T-helper 9 cell (primary cell): ENCODE results near the gene CIT.
"Not testable (repeated sequence)": the region's sequence is repeated elsewhere in the genome, so short reads cannot be mapped to it uniquely, and the experiment has no call there.

Experiments
- DNase-seq: peaks from one replicate; pipeline ENCODE4 v3.0.0-alpha.2; 2020
- total RNA-seq, 2 donors: gene quantifications; one replicate each; lab custom pipeline; 2026; lab: John Stamatoyannopoulos, UW

CIT gene
- 1.0 to 1.7 reads per million in 2 donors for total RNA-seq

GRCh38 chr12:119876761-119877638 lies at the start of gene CIT:
Gene CIT (minus strand): TSS chr12:119877320. CDS start chr12:119876168, 1,152 bp downstream.
- peak; percentile 77 for DNase-seq

DNA sequence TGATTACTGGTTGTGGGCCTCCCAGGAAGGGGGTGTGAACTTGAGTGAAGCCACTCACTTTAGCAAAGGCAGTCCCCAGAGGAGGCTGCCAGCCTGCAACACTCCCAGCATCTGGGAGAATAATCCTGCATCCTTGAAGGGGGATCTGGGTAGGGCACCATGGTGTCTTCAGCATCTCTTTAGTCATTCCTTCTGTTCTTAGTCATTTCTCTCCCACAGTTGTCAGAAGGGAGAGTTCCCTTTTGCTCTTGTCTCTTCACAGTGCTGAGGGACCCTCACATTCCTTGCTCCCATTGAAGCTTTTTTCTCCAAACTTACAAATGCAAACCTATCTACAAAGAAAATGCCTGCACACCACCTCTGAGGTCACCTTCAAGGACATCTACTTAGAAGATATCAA lies 48.1 kb upstream of the CIT start:
- DNase-seq: no peak

GRCh38 chr12:119920064-119920463 lies 42.9 kb upstream of the CIT start:
- no peak for DNase-seq

GRCh38 chr12:119915894-119916510 lies 38.9 kb upstream of the CIT start:
- DNase-seq: no peak

- no peak for DNase-seq
These were observed 37.5 kb upstream of the CIT start for GRCh38 chr12:119914666-119915065.

- DNase-seq: no peak
These were observed 36.6 kb upstream of the CIT start for GRCh38 chr12:119913536-119914330.

DNA sequence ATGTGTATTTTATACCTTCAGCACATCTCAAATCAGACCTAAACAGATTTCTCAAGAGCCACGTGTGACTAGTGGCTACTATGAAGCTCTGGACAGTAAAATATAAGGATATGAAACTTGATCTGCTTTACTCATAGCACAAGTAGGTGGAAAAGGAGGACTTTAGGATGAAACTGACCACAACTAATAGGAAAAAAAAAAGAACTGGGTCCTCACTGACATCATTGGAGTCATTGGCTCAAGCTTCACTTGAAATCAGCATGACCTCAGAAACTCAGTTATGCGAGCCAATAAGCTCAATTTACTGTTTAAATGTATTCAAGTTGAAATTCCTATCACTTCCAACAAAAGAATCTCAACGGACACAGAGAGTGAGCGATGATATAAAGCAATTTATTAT lies 34.1 kb upstream of the CIT start:
- no peak for DNase-seq

DNA sequence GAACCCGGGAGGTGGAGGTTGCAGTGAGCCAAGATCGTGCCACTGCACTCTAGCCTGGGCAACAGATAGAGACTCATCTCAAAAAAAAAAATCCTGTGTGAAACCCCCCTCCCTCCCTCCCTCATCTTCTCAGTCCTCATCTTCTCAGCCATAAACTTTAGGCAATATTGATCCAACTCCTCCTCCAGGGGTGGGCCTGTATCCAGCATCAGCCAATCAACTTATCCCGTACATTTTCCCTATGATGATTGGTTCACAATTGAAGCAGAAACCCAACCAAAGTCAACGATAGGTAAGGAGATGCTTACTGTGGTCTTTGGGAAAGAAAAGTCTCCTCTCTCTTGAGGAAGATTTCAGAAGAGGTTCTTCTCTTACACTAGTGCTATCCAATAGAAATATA lies 33.5 kb upstream of the CIT start:
- no peak for DNase-seq

- DNase-seq: peak; percentile 47
These were observed 25.0 kb upstream of the CIT start for GRCh38 chr12:119902084-119902509.

DNA sequence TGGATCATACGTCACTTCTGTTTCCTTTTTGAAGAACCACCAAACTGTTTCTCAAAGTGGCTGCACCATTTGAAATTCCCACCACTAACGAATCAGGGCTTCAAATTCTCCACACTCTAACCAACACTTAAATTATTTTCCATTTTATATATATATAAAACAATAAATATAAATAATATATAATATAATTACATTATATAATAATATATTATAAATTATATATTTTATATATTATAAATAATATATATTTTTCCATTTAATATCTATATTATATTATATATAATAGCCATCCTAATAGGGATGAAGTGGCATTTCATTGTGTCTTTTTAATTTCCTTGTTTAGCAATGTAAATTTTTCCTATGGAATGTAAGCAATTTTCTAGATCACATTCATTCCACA lies 24.6 kb upstream of the CIT start:
- DNase-seq: no peak

GRCh38 chr12:119894916-119895315 lies 17.8 kb upstream of the CIT start:
- no peak for DNase-seq

DNA sequence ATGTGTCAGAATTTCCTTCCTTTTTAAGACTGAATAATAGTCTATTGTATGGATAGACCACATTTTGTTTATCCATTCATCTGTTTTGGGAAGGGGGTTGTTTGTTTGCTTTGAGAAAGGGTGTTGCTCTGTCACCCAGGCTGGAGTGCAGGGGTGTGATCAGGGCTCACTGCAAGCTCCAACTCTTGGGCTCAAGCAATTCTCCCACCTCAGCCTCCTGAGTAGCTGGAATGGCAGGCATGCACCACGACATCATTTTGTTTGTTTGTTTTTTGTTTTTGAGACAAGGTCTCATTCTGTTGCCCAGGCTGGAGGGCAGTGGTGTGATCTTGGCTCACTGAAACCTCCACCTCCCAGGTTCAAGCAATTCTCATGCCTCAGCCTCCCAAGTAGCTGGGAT lies 15.5 kb upstream of the CIT start:
- DNase-seq: not testable (repeated sequence)

- no peak for DNase-seq
These were observed 8.4 kb upstream of the CIT start for GRCh38 chr12:119885549-119885948.

DNA sequence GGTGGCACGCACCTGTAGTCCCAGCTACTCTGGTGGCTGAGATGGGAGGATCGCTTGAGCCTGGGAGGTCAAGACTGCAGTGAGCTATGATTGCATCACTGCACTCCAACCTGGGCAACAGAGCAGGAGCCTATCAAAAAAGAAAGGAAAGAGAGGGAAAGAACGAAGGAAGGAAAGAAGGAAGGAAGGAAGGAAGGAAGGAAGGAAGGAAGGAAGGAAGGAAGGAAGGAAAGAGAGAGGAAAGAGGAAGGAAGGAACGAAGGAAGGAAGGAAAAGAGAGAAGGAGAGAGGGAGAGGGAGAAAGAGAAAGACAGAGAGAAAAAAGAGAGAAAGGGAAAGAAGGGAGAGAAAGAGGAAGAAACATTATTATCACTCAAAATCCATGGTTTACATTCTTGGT lies 6.7 kb upstream of the CIT start:
- not testable (repeated sequence) for DNase-seq

DNA sequence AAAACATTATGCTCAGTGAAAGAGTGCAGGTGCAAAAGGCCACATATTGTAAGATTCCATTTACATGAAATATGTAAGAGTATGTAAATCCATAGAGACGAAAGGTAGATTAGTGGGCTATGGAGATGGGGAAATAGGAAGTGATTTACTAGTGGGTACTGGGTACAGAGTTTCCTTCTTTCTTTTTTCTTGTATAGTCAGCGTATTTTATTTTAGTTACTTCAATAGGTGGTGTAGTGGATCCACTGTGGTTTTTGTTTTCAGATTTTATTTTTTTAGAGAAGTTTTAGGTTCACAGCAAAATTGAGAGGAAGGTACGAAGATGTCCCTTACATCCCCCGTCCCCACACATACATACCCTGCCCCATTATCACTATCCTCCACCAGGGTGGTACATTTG lies 6.1 kb upstream of the CIT start:
- no peak for DNase-seq

- DNase-seq: no peak
These were observed 474 bp upstream of the CIT start for GRCh38 chr12:119877639-119877948.

DNA sequence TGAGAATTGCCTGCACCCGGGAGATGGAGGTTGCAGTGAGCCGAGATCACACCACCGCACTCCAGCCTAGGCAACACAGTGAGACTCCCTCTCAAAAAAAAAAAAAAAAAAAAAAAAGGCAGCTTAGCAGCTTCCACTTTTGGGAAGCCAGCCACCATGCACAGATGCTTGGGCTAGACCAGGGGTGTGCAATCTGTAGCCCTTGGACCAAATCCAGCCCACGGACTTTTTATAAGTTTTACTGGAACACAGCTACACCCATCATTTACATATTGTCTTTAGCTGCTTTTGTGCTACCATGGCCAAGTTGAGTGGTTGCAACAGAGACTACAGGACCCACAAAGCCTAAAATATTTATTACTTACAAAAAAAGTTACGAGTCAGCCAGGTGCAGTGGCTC lies 6.7 kb downstream of the CIT start:
- no peak for DNase-seq

DNA sequence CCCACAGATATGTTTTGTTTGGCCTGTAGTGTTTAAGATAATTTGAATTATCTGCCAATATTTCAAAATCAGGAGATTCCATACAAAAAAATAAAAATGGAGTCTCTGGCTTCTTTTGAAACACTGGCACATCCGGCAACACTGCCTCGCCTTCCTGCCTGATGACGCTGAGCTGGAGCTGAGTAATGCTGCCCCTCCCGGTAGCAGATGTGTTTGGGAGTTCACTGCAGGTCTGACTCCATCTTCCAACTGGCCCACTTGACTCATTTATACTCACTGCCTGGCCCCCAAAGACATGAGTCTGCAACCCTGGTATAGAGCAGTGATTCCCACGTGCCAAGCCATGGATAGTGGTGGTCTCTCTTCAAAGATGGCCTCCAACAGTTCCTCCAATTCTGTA lies 7.4 kb downstream of the CIT start:
- DNase-seq: no peak

- no peak for DNase-seq
These were observed 8.1 kb downstream of the CIT start for GRCh38 chr12:119868992-119869391.

DNA sequence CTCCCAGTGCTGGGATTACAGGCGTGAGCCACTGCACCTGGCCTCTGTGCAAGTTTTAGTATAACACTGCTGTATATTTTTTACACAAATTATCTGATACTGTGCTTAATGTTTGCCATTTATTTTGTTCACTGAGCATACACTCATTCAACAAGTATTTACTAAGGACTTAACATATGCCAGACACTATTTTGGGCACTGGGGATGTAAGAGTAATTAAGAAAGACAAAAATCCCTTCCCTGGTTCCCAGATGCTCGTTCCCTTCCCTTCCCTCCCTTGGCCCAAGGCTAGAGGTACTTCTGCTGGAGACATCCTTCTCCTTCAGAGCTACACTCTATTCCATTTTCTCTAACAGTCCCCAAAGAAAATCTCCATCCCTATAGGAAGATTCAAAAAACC lies 12.5 kb downstream of the CIT start:
- no peak for DNase-seq

GRCh38 chr12:119859241-119859640 lies 17.9 kb downstream of the CIT start:
- DNase-seq: no peak

DNA sequence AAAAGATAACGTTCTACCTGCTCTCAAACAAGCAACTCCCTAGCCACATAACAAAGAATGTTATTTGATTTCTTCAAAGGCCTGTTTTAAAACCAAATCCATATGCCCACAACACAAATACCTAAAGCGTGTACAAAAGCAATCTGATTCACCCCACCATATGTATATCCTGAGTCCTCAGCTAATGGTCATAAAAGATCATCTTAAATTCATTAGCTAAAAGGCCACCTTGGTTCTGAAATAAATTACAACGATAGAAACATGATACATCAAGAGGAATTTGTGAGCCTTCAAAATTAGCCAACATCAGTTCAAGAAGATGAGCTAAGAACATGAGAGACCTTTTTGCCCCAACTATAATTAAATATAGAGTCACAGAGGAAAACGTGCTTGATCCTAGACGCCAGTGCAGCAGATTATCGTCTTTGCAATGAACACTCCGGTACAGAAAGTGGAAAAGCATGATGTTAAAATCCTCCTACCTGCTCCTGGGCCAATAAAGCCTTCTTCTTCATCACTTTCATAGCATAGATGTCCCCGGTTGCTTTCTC lies 20.0 kb downstream of the CIT start:
- DNase-seq: no peak

GRCh38 chr12:119850330-119850729 lies 26.8 kb downstream of the CIT start:
- no peak for DNase-seq
